HCT116 (cell line): ENCODE measurements around the gene HAPLN3. TPM values are rescaled to one million over a fixed set of nuclear protein-coding genes. Genes with fewer than 3 reads are reported as not detected.

Source experiments
- ATAC-seq: fragments of 200-7000 bp; cut with Tn5 transposase; 2 replicates; pipeline ENCODE4 v1.9.1; 2020; ENCODE audit warnings: mild to moderate bottlenecking, moderate library complexity
- BruUV-seq: library from RNA; stranded (reverse); fragments of 400-500 nt; replicated peaks from 2 replicates; lab custom pipeline; 2021; lab: Mats Ljungman, UMichigan
- CTCF ChIA-PET: fragments of 300-600 bp; sonication (Branson Sonifier 250); formaldehyde crosslinking; loops from one replicate; lab custom pipeline; 2021; ENCODE audit warnings: antibody characterized with exemption; lab: Charles Lee
- POLR2A ChIA-PET: fragments of 300-600, 350-600 bp; sonication (Branson Sonifier 250); formaldehyde crosslinking; loops from one replicate; lab custom pipeline; 2021; ENCODE audit warnings: antibody characterized with exemption; lab: Charles Lee
- RAD21 ChIA-PET, 2 experiments: fragments of 300-600 bp; sonication (Branson Sonifier 250); formaldehyde crosslinking; loops; one replicate each; lab custom pipeline; 2023; ENCODE audit warnings: low total read pairs in 2 of 2; ENCODE audit not compliant: uncharacterized antibody in 2 of 2, unreplicated experiment in 2 of 2, low non-redundant PET in 1 of 2; lab: Charles Lee
- DNase-seq: peaks from one replicate; pipeline ENCODE4 v3.0.0-alpha.2; 2010; ENCODE audit warnings: low read depth, low spot score
- H2AFZ ChIP-seq: fragments of 200-600 bp; shearing (Covaris generic), sonication (generic); 2 replicates; pipeline ENCODE4 v1.6.1; 2017; ENCODE audit warnings: low read depth, mixed run types, mixed read lengths, antibody characterized with exemption, low read length; ENCODE audit not compliant: poor library complexity, severe bottlenecking
- H3K27ac ChIP-seq: 2 replicates; pipeline ENCODE4 v1.5.1; 2012; ENCODE audit warnings: low read depth, low read length
- H3K27me3 ChIP-seq: fragments of 200-600 bp; sonication (generic); 2 replicates; pipeline ENCODE4 v1.6.1; 2016; ENCODE audit warnings: mixed run types, low read length, mixed read lengths; ENCODE audit not compliant: insufficient read depth
- H3K36me3 ChIP-seq, 2 experiments: fragments of 200-500 bp in 1 of 2; fragments of 200-600 bp in 1 of 2; sonication (Bioruptor generic) in 1 of 2; sonication (generic) in 1 of 2; 2 replicates each; pipeline versions ENCODE4 v1.5.1 to v1.6.1; 2014 to 2016; ENCODE audit warnings: low read length in 2 of 2, inconsistent platforms in 1 of 2, mixed read lengths in 1 of 2, mixed run types in 1 of 2; ENCODE audit not compliant: insufficient read depth in 2 of 2, control insufficient read depth in 1 of 2
- H3K4me1 ChIP-seq, 2 experiments: fragments of 200-600 bp in 1 of 2; sonication (generic) in 1 of 2; 2 replicates each; pipeline versions ENCODE4 v1.5.1 to v1.6.1; 2012 to 2017; ENCODE audit warnings: low read length in 2 of 2, inconsistent platforms in 1 of 2, mild to moderate bottlenecking in 1 of 2, mixed read lengths in 1 of 2, mixed run types in 1 of 2, moderate library complexity in 1 of 2; ENCODE audit not compliant: insufficient read depth in 2 of 2, control insufficient read depth in 1 of 2
- H3K4me2 ChIP-seq: fragments of 200-600 bp; sonication (generic); 2 replicates; pipeline ENCODE4 v1.6.1; 2017; ENCODE audit warnings: mixed run types, low read length, mixed read lengths
- H3K4me3 ChIP-seq, 2 experiments: fragments of 200-600 bp in 1 of 2; sonication (generic) in 1 of 2; replicated peaks in 1 of 2; 2 replicates each; pipeline ENCODE4 v1.5.1; 2011 to 2016; ENCODE audit warnings: low read length in 2 of 2, control low read depth in 1 of 2, low read depth in 1 of 2, mild to moderate bottlenecking in 1 of 2, mixed read lengths in 1 of 2, mixed run types in 1 of 2
- H3K79me2 ChIP-seq: fragments of 200-600 bp; sonication (generic); 2 replicates; pipeline ENCODE4 v1.6.1; 2017; ENCODE audit warnings: mild to moderate bottlenecking, mixed run types, low read length, moderate library complexity, mixed read lengths; ENCODE audit not compliant: insufficient read depth
- H3K9ac ChIP-seq: fragments of 200-600 bp; sonication (generic); 2 replicates; pipeline ENCODE4 v1.6.1; 2016; ENCODE audit warnings: low read length, mixed read lengths
- H3K9me2 ChIP-seq: fragments of 200-600 bp; sonication (generic), shearing (Covaris generic); 2 replicates; pipeline ENCODE4 v1.6.1; 2017; ENCODE audit warnings: mixed run types, mild to moderate bottlenecking, moderate library complexity; ENCODE audit not compliant: insufficient read depth
- H3K9me3 ChIP-seq, 2 experiments: fragments of 200-500 bp in 1 of 2; fragments of 200-600 bp in 1 of 2; sonication (Bioruptor generic) in 1 of 2; sonication (generic) in 1 of 2; 2 replicates each; pipeline ENCODE4 v1.6.1; 2014 to 2017; ENCODE audit warnings: low read length in 2 of 2, mixed read lengths in 2 of 2, inconsistent platforms in 1 of 2, low read depth in 1 of 2, mild to moderate bottlenecking in 1 of 2, mixed run types in 1 of 2, moderate library complexity in 1 of 2; ENCODE audit not compliant: control insufficient read depth in 1 of 2, insufficient read depth in 1 of 2
- H4K20me1 ChIP-seq: fragments of 200-600 bp; sonication (generic), shearing (Covaris generic); 2 replicates; pipeline ENCODE4 v1.6.1; 2017; ENCODE audit warnings: mixed run types, mild to moderate bottlenecking, moderate library complexity; ENCODE audit not compliant: insufficient read depth
- CBX3 ChIP-seq: IDR thresholded peaks from 2 replicates; pipeline ENCODE4 v1.6.1; 2012; ENCODE audit warnings: low read depth
- CEBPB ChIP-seq: IDR thresholded peaks from 2 replicates; pipeline ENCODE4 v1.6.1; 2012; ENCODE audit warnings: low read depth
- EGR1 ChIP-seq: IDR thresholded peaks from 2 replicates; pipeline ENCODE4 v1.6.1; 2012; ENCODE audit warnings: low read depth
- ELF1 ChIP-seq: IDR thresholded peaks from 2 replicates; pipeline ENCODE4 v1.6.1; 2012; ENCODE audit warnings: low read depth, borderline replicate concordance
- EZH2 ChIP-seq: fragments of 200-600 bp; sonication (generic); IDR thresholded peaks from 2 replicates; pipeline ENCODE4 v1.6.1; 2017; ENCODE audit warnings: antibody characterized with exemption, mixed run types
- EZH2phosphoT487 ChIP-seq: fragments of 200-600 bp; IDR thresholded peaks from 2 replicates; pipeline ENCODE4 v1.6.1; 2018; ENCODE audit warnings: antibody characterized with exemption, borderline replicate concordance
- FOSL1 ChIP-seq: IDR thresholded peaks from 2 replicates; pipeline ENCODE4 v1.6.1; 2012; ENCODE audit warnings: low read depth
- POLR2A ChIP-seq: IDR thresholded peaks from 2 replicates; pipeline ENCODE4 v1.7.0; 2011; ENCODE audit warnings: borderline replicate concordance; ENCODE audit not compliant: insufficient read depth, insufficient read length; ENCODE audit errors: extremely low read depth
- POLR2AphosphoS5 ChIP-seq: IDR thresholded peaks from 2 replicates; pipeline ENCODE4 v1.6.1; 2011; ENCODE audit warnings: mild to moderate bottlenecking, low read depth, low read length, moderate library complexity
- RAD21 ChIP-seq: IDR thresholded peaks from 2 replicates; pipeline ENCODE4 v1.6.1; 2012; ENCODE audit warnings: low read depth, mild to moderate bottlenecking
- SIN3A ChIP-seq: IDR thresholded peaks from 2 replicates; pipeline ENCODE4 v1.6.1; 2012; ENCODE audit warnings: low read depth
- SRF ChIP-seq: IDR thresholded peaks from 2 replicates; pipeline ENCODE4 v1.6.1; 2012; ENCODE audit warnings: low read depth
- TCF7L2 ChIP-seq: IDR thresholded peaks from 2 replicates; pipeline ENCODE4 v1.7.0; 2011; ENCODE audit warnings: borderline replicate concordance, inconsistent platforms; ENCODE audit not compliant: insufficient read depth, insufficient read length; ENCODE audit errors: extremely low read depth
- YY1 ChIP-seq: IDR thresholded peaks from 2 replicates; pipeline ENCODE4 v1.6.1; 2011; ENCODE audit warnings: low read length, low read depth, moderate library complexity, mild to moderate bottlenecking; ENCODE audit not compliant: insufficient replicate concordance; ENCODE audit errors: extremely low read depth
- ZNF274 ChIP-seq: fragments of 200-500 bp; sonication (Bioruptor generic); IDR thresholded peaks from 2 replicates; pipeline ENCODE4 v1.6.1; 2014; ENCODE audit warnings: mild to moderate bottlenecking, low read depth, low read length, inconsistent platforms
- intact Hi-C: fragments of 100-400 bp; cut with micrococcal nuclease; formaldehyde crosslinking; loops from 2 replicates; pipeline ENCODE4 v1.10.0; 2022
- total RNA-seq: library from RNA; stranded (reverse); gene quantifications from one replicate; pipeline ENCODE4 v1.2.1, GENCODE V29; 2021; ENCODE audit not compliant: unreplicated experiment
- TF ChIP-seq, protein P1 (sequence below): IDR thresholded peaks from 2 replicates; pipeline ENCODE4 v1.6.1; 2012; ENCODE audit warnings: low read depth
- TF ChIP-seq, protein P2 (sequence below): IDR thresholded peaks from 2 replicates; pipeline ENCODE4 v1.6.1; 2012
- TF ChIP-seq, protein P3 (sequence below), 3 experiments: fragments of 200-600 bp in 1 of 3; sonication (generic) in 1 of 3; IDR thresholded peaks in 2 of 3; conservative IDR thresholded peaks in 1 of 3; 2 replicates each; pipeline ENCODE4 v1.5.1; 2012 to 2017; ENCODE audit warnings: low read depth in 2 of 3, low read length in 2 of 3, antibody characterized with exemption in 1 of 3, borderline replicate concordance in 1 of 3, control low read depth in 1 of 3, mild to moderate bottlenecking in 1 of 3, mixed read lengths in 1 of 3, mixed run types in 1 of 3, moderate library complexity in 1 of 3; ENCODE audit not compliant: insufficient read depth in 1 of 3

The HAPLN3 gene
- total RNA-seq, 1 experiment from 2014 or later: 10.9 TPM

DNA sequence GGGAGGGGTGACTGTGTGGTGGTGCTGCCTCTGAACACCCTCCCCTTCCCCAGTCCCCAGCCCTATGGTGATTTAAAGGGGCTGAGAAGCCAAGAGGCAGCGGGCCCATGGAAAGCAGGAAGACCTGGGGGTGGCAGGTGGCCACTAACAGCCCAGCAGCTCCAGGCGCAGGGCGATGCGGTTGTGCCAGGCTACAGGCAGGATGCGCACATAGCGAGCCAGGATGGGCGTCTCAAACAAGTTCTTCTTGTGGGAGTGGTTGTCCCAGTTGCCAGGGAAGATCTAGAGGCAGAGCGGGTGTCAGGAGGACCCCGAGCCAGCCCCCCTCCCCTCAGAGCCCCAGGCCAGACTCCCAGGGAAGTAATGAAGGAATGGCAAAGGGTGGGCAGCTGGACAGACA is 3.9 kb upstream of the HAPLN3 start:
- Histone ChIP-seq H3K27me3 (no peaks in the 10 kb centered on the region), H3K79me2 (no peaks in the 10 kb centered on the region), H3K4me3 (no peak overlapping the region), H3K9me2 (no peaks in the 10 kb centered on the region), H3K9ac (no peak overlapping the region), H3K4me1 (peaks cover 23 to 46% of the 10 kb centered on the region in 2 experiments), H3K4me2 (no peak overlapping the region), H4K20me1 (no peaks in the 10 kb centered on the region), H3K27ac (no peak overlapping the region), H3K36me3 (0 out of 4 replicates have a peak, but pooled peaks cover 0 to 2% of the 10 kb centered on the region in 2 experiments), H3K9me3 (no peaks in the 10 kb centered on the region), H2AFZ (no peak overlapping the region)
- DNase-seq: no peak
- no TSS peak for BruUV-seq
- TF ChIP-seq ELF1: no peak
- no peak for TF ChIP-seq SIN3A
- TF ChIP-seq SRF: no peak
- TF ChIP-seq YY1: no peak
- no peak for TF ChIP-seq FOSL1
- TF ChIP-seq TCF7L2: no peak
- TF ChIP-seq, protein P1, sequence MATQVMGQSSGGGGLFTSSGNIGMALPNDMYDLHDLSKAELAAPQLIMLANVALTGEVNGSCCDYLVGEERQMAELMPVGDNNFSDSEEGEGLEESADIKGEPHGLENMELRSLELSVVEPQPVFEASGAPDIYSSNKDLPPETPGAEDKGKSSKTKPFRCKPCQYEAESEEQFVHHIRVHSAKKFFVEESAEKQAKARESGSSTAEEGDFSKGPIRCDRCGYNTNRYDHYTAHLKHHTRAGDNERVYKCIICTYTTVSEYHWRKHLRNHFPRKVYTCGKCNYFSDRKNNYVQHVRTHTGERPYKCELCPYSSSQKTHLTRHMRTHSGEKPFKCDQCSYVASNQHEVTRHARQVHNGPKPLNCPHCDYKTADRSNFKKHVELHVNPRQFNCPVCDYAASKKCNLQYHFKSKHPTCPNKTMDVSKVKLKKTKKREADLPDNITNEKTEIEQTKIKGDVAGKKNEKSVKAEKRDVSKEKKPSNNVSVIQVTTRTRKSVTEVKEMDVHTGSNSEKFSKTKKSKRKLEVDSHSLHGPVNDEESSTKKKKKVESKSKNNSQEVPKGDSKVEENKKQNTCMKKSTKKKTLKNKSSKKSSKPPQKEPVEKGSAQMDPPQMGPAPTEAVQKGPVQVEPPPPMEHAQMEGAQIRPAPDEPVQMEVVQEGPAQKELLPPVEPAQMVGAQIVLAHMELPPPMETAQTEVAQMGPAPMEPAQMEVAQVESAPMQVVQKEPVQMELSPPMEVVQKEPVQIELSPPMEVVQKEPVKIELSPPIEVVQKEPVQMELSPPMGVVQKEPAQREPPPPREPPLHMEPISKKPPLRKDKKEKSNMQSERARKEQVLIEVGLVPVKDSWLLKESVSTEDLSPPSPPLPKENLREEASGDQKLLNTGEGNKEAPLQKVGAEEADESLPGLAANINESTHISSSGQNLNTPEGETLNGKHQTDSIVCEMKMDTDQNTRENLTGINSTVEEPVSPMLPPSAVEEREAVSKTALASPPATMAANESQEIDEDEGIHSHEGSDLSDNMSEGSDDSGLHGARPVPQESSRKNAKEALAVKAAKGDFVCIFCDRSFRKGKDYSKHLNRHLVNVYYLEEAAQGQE: no peak
- TF ChIP-seq POLR2AphosphoS5: no peak
- no peak for TF ChIP-seq EGR1
- TF ChIP-seq CBX3: no peak
- no peak for TF ChIP-seq POLR2A
- no peak for TF ChIP-seq EZH2
- TF ChIP-seq, protein P2, sequence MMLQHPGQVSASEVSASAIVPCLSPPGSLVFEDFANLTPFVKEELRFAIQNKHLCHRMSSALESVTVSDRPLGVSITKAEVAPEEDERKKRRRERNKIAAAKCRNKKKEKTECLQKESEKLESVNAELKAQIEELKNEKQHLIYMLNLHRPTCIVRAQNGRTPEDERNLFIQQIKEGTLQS: no peak
- TF ChIP-seq CEBPB: no peak
- no peak for TF ChIP-seq EZH2phosphoT487
- TF ChIP-seq, protein P3, sequence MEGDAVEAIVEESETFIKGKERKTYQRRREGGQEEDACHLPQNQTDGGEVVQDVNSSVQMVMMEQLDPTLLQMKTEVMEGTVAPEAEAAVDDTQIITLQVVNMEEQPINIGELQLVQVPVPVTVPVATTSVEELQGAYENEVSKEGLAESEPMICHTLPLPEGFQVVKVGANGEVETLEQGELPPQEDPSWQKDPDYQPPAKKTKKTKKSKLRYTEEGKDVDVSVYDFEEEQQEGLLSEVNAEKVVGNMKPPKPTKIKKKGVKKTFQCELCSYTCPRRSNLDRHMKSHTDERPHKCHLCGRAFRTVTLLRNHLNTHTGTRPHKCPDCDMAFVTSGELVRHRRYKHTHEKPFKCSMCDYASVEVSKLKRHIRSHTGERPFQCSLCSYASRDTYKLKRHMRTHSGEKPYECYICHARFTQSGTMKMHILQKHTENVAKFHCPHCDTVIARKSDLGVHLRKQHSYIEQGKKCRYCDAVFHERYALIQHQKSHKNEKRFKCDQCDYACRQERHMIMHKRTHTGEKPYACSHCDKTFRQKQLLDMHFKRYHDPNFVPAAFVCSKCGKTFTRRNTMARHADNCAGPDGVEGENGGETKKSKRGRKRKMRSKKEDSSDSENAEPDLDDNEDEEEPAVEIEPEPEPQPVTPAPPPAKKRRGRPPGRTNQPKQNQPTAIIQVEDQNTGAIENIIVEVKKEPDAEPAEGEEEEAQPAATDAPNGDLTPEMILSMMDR (IDR thresholded peaks at IDR 0.05 in 2 of 3, conservative IDR thresholded peaks at IDR 0.05 in 1 of 3; ENCODE audit: borderline replicate concordance in 1 of 3, insufficient read depth in 1 of 3, low read depth in 2 of 3, low read length in 2 of 3): no peak
- TF ChIP-seq RAD21: no peak
- TF ChIP-seq ZNF274: no peak
- ATAC-seq: no peak
- CTCF ChIA-PET: no interaction called here
- RAD21 ChIA-PET: no interaction called here
- intact Hi-C loops: loop anchor here (5.0 kb wide), 1 partner anchor 242 kb away; no protein-coding TSS in a partner anchor
- POLR2A ChIA-PET: interaction anchor here (1.2 kb wide), 1 partner anchor 13 kb away, joined by 5 read pairs; no protein-coding TSS in a partner anchor
